Activated CD4-positive, alpha-beta T cell treated with anti-CD3 and anti-CD28 coated beads, Interleukin-2, Interleukin-4, amounts not matched to agents 100 ng/mL and 50 ng/mL, durations not matched to agents 16 hours and 8 hours (primary cell): Measurements from ENCODE around the gene CR2.
"Not testable (repeated sequence)": the region's sequence is repeated elsewhere in the genome, so short reads cannot be mapped to it uniquely, and the experiment has no call there.

Experiments
- DNase-seq: peaks from one replicate; pipeline ENCODE4 v3.0.0-alpha.2; 2020; ENCODE audit warnings: low spot score

The CR2 gene

GRCh38 chr1:207514890-207515289 lies 60.8 kb downstream of the CR2 start:
- no peak for DNase-seq

- no peak for DNase-seq
Measured at GRCh38 chr1:207516729-207517128, 62.6 kb downstream of the CR2 start.

- no peak for DNase-seq
Measured at GRCh38 chr1:207518608-207519236, 64.6 kb downstream of the CR2 start.

- no peak for DNase-seq
Measured at GRCh38 chr1:207519505-207520399, 65.6 kb downstream of the CR2 start.

- not testable (repeated sequence) for DNase-seq
Measured at GRCh38 chr1:207520400-207521345, 66.5 kb downstream of the CR2 start.

GRCh38 chr1:207525239-207525638 lies 71.1 kb downstream of the CR2 start:
- not testable (repeated sequence) for DNase-seq

GRCh38 chr1:207528401-207528800 lies 74.3 kb downstream of the CR2 start:
- not testable (repeated sequence) for DNase-seq

- DNase-seq = not testable (repeated sequence)
Measured at GRCh38 chr1:207536263-207536662, 82.1 kb downstream of the CR2 start.
